Kidney epithelial cell (primary cell): ENCODE measurements around the gene ADAM12. TPM values are rescaled to one million over a fixed set of nuclear protein-coding genes. Genes with fewer than 3 reads are reported as not detected.

ENCODE experiments used
- DNase-seq: peaks from one replicate; pipeline ENCODE4 v3.0.0-alpha.2; 2010; ENCODE audit warnings: low read depth
- H3K27me3 ChIP-seq: 2 replicates; pipeline ENCODE4 v1.6.0; 2011; ENCODE audit warnings: low read length; ENCODE audit not compliant: control insufficient read depth, insufficient read depth
- H3K36me3 ChIP-seq: 2 replicates; pipeline ENCODE4 v1.5.1; 2011; ENCODE audit warnings: low read length; ENCODE audit not compliant: control insufficient read depth, insufficient read depth
- H3K4me3 ChIP-seq: 2 replicates; pipeline ENCODE4 v1.5.1; 2011; ENCODE audit warnings: low read depth, mild to moderate bottlenecking, control low read depth, low read length
- CTCF ChIP-seq: IDR thresholded peaks from 2 replicates; pipeline ENCODE4 v1.5.1; 2011; ENCODE audit warnings: mild to moderate bottlenecking, moderate library complexity, low read length, control low read depth, inconsistent platforms; ENCODE audit not compliant: insufficient read depth, poor library complexity, severe bottlenecking
- total RNA-seq: library from RNA; depleted of rRNA; stranded (reverse); fragments of >200 nt; gene quantifications from 2 replicates; pipeline ENCODE4 v1.2.3, GENCODE V29; 2015

The ADAM12 gene
- total RNA-seq, 1 donor from 2014 or later = 21.9 TPM

- no peak for TF ChIP-seq CTCF
- H3K4me3 ChIP-seq = no peak overlapping the region
- no peak for DNase-seq
- no peaks in the 10 kb centered on the region for H3K27me3 ChIP-seq
- H3K36me3 ChIP-seq = no peaks in the 10 kb centered on the region
Observed at GRCh38 chr10:126243306-126243705, 145.0 kb downstream of the ADAM12 start.

GRCh38 chr10:126242397-126243260 lies 145.6 kb downstream of the ADAM12 start:
- no peaks in the 10 kb centered on the region for H3K27me3 ChIP-seq
- no peak for DNase-seq
- H3K4me3 ChIP-seq = no peak overlapping the region
- no peak for TF ChIP-seq CTCF
- H3K36me3 ChIP-seq = no peaks in the 10 kb centered on the region

- no peak overlapping the region for H3K4me3 ChIP-seq
- no peaks in the 10 kb centered on the region for H3K27me3 ChIP-seq
- no peak for TF ChIP-seq CTCF
- no peaks in the 10 kb centered on the region for H3K36me3 ChIP-seq
- DNase-seq = no peak
Observed at GRCh38 chr10:126240483-126240882, 147.8 kb downstream of the ADAM12 start.

GRCh38 chr10:126239844-126240243 lies 148.4 kb downstream of the ADAM12 start:
- DNase-seq = no peak
- Histone ChIP-seq H3K36me3 (no peaks in the 10 kb centered on the region), H3K27me3 (no peaks in the 10 kb centered on the region), H3K4me3 (no peak overlapping the region)
- TF ChIP-seq CTCF = no peak

GRCh38 chr10:126235979-126236851 lies 152.1 kb downstream of the ADAM12 start:
- no peak overlapping the region for H3K4me3 ChIP-seq
- no peaks in the 10 kb centered on the region for H3K36me3 ChIP-seq
- H3K27me3 ChIP-seq = no peaks in the 10 kb centered on the region
- no peak for TF ChIP-seq CTCF
- no peak for DNase-seq
